Mammary epithelial cell (primary cell): ENCODE data around the gene TMEM125.

Experiments
- EZH2 ChIP-seq: IDR thresholded peaks from 2 replicates; pipeline ENCODE4 v1.6.1; 2012; ENCODE audit warnings: low read length, inconsistent platforms, borderline replicate concordance
- TF ChIP-seq, protein P1 (sequence below), 2 donors: IDR thresholded peaks in 1 of 2; conservative IDR thresholded peaks in 1 of 2; 2 replicates each; pipeline ENCODE4 v1.5.1; 2011 to 2012; ENCODE audit warnings: inconsistent platforms in 2 of 2, low read length in 2 of 2, mild to moderate bottlenecking in 2 of 2, control low read depth in 1 of 2, low read depth in 1 of 2; ENCODE audit not compliant: insufficient read depth in 1 of 2; ENCODE audit errors: extremely low read depth in 1 of 2

DNA sequence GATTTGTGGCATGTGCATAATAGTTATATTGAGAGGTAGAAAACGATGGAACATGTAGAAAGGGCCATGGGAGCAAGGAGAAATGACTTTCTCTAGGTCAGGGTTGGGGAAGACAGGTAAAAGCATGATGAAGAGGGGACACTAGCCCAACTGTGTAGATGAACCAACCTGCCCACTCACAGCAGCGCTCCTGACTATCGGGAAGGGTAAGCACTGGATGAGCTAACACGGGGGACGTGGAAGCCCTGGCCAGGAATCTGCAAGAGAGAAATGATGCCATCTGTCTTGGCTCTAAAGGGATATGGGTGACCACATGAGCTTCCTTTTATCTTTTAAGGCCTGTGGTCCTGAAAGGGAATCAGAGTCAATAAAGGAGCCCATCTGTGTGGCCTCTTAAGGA lies 36.2 kb upstream of the TMEM125 start:
- TF ChIP-seq, protein P1, sequence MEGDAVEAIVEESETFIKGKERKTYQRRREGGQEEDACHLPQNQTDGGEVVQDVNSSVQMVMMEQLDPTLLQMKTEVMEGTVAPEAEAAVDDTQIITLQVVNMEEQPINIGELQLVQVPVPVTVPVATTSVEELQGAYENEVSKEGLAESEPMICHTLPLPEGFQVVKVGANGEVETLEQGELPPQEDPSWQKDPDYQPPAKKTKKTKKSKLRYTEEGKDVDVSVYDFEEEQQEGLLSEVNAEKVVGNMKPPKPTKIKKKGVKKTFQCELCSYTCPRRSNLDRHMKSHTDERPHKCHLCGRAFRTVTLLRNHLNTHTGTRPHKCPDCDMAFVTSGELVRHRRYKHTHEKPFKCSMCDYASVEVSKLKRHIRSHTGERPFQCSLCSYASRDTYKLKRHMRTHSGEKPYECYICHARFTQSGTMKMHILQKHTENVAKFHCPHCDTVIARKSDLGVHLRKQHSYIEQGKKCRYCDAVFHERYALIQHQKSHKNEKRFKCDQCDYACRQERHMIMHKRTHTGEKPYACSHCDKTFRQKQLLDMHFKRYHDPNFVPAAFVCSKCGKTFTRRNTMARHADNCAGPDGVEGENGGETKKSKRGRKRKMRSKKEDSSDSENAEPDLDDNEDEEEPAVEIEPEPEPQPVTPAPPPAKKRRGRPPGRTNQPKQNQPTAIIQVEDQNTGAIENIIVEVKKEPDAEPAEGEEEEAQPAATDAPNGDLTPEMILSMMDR (conservative IDR thresholded peaks at IDR 0.05 in 1 of 2, IDR thresholded peaks at IDR 0.05 in 1 of 2; ENCODE audit: extremely low read depth in 1 of 2, insufficient read depth in 1 of 2, low read depth in 1 of 2, low read length in 2 of 2), result no peak
- TF ChIP-seq EZH2, result no peak
